ENCODE results near the gene AGMO. TPM values are rescaled to one million over a fixed set of nuclear protein-coding genes. Genes with fewer than 3 reads are reported as not detected.

Gene AGMO
- total RNA-seq, 2 experiments from 2014 or later: not detected

GRCh38 chr7:15433151-15433550, 128.7 kb downstream of the AGMO start:
- POLR2A ChIA-PET: no interaction called here
- H3K27ac Mint-ChIP-seq: no peak overlapping the region
- DNase-seq (no peak), ATAC-seq (no peak)
- no peaks in the 10 kb centered on the region for H3K4me1 Mint-ChIP-seq (ENCODE audit: low read depth)
- H3K9me3 Mint-ChIP-seq: peaks cover 2% of the 10 kb centered on the region
- CTCF ChIA-PET: no interaction called here
- H3K4me3 Mint-ChIP-seq: no peak overlapping the region
- no peaks in the 10 kb centered on the region for H3K36me3 Mint-ChIP-seq (ENCODE audit: low read depth)
- TF ChIP-seq CTCF (IDR thresholded peaks at IDR 0.05): no peak
- H3K27me3 Mint-ChIP-seq: no peaks in the 10 kb centered on the region
- intact Hi-C loops (cut with micrococcal nuclease): no loop called here

- no peak for TF ChIP-seq CTCF (IDR thresholded peaks at IDR 0.05)
- POLR2A ChIA-PET: no interaction called here
- DNase-seq (no peak), ATAC-seq (no peak)
- H3K27ac Mint-ChIP-seq: no peak overlapping the region
- H3K27me3 Mint-ChIP-seq: no peaks in the 10 kb centered on the region
- H3K9me3 Mint-ChIP-seq: peaks cover 2% of the 10 kb centered on the region
- no peaks in the 10 kb centered on the region for H3K4me1 Mint-ChIP-seq (ENCODE audit: low read depth)
- CTCF ChIA-PET: no interaction called here
- no peaks in the 10 kb centered on the region for H3K36me3 Mint-ChIP-seq (ENCODE audit: low read depth)
- intact Hi-C loops (cut with micrococcal nuclease): no loop called here
- H3K4me3 Mint-ChIP-seq: no peak overlapping the region
Observed at GRCh38 chr7:15430911-15431310, 130.9 kb downstream of the AGMO start.

- intact Hi-C loops (cut with micrococcal nuclease): no loop called here
- POLR2A ChIA-PET: no interaction called here
- no peak for DNase-seq
- CTCF ChIA-PET: no interaction called here
- Mint-ChIP-seq H3K4me3 (no peak overlapping the region), H3K36me3 (ENCODE audit: low read depth) (no peaks in the 10 kb centered on the region), H3K27ac (no peak overlapping the region), H3K27me3 (no peaks in the 10 kb centered on the region), H3K9me3 (no peaks in the 10 kb centered on the region), H3K4me1 (ENCODE audit: low read depth) (no peaks in the 10 kb centered on the region)
- TF ChIP-seq CTCF (IDR thresholded peaks at IDR 0.05): no peak
- no peak for ATAC-seq
Observed at GRCh38 chr7:15430191-15430590, 131.6 kb downstream of the AGMO start.

GRCh38 chr7:15424468-15424867, 137.3 kb downstream of the AGMO start:
- Mint-ChIP-seq H3K36me3 (ENCODE audit: low read depth) (no peaks in the 10 kb centered on the region), H3K27me3 (no peaks in the 10 kb centered on the region), H3K4me3 (no peak overlapping the region), H3K4me1 (ENCODE audit: low read depth) (no peaks in the 10 kb centered on the region), H3K9me3 (peaks cover 19% of the 10 kb centered on the region), H3K27ac (no peak overlapping the region)
- ChIA-PET POLR2A (no interaction called here), CTCF (no interaction called here)
- intact Hi-C loops (cut with micrococcal nuclease): no loop called here
- TF ChIP-seq CTCF (IDR thresholded peaks at IDR 0.05): no peak
- ATAC-seq (no peak), DNase-seq (no peak)

GRCh38 chr7:15419596-15419995, 142.2 kb downstream of the AGMO start:
- CTCF ChIA-PET: no interaction called here
- Mint-ChIP-seq H3K4me3 (no peak overlapping the region), H3K4me1 (ENCODE audit: low read depth) (no peaks in the 10 kb centered on the region), H3K36me3 (ENCODE audit: low read depth) (no peaks in the 10 kb centered on the region), H3K9me3 (peaks cover 23% of the 10 kb centered on the region), H3K27me3 (no peaks in the 10 kb centered on the region), H3K27ac (no peak overlapping the region)
- ATAC-seq: no peak
- intact Hi-C loops (cut with micrococcal nuclease): no loop called here
- no peak for TF ChIP-seq CTCF (IDR thresholded peaks at IDR 0.05)
- no peak for DNase-seq
- POLR2A ChIA-PET: no interaction called here
